Measurements from ENCODE around the gene TPRKB. TPM values are rescaled to one million over a fixed set of nuclear protein-coding genes. Genes with fewer than 3 reads are reported as not detected.
"Not testable (repeated sequence)": the region's sequence is repeated elsewhere in the genome, so short reads cannot be mapped to it uniquely, and the experiment has no call there.

The TPRKB gene
- 105 and 129 TPM in 2 replicates for total RNA-seq (2014; rRNA removed; shearing (Covaris generic))

DNA sequence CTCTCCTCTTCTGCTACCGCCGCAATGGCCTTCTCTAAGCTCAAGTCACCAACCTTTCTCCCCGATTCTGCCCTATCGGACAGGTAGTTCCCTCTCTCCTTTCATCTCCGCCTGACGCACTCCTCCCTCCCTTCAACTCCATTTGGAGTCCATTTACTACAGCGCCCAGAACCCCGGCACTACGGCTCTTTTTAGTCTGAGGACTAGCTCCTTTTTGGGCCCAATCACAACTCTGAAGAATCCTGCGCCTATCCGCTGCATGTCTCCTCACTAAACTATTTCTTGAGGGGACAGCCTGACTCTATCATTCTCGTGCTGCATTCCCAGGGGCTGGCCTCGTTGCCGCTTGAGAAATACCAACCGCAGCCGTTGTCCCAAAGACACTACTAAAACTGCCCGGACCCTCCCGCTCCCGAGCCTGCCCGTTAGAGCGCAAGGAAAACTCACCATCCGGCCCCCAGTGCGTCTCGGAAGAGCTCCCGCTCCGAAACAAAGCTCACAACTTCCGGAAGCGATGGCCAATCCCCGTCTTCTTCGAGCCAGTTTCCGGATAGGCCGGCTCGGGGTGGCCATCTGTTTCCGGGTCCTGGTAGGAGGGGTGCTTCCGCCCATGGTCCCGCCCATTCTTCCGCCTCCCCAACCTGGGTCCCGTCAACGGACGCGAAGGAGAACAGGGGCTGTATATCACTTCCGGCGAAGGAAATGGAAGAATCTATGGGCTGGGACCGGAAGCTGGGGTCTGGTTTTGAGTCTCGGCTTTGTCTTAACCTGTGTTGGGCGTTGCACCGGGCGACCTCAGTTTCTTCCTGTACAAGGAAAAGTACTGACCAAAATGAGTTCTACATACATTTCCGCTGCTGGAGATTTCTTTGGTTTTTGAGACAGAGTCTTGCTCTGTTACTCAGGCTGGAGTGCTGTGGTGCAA, at the start of gene TPRKB:
Gene TPRKB, minus strand, starts transcription at position 491 of the 925 bp plus-strand sequence. CDS start 2,776 bp downstream, outside the sequence.
- peak; percentile 97 for DNase-seq (ENCODE audit: low spot score)

- DNase-seq (ENCODE audit: low spot score) = not testable (repeated sequence)
These were observed 46.7 kb upstream of the TPRKB start, which contains the start of gene C2orf78 for GRCh38 chr2:73783883-73784282. Gene C2orf78 (plus strand): TSS chr2:73784183. CDS start chr2:73784310, 127 bp downstream.

- peak; percentile 48 for DNase-seq (ENCODE audit: low spot score)
These were observed 46.3 kb upstream of the TPRKB start for GRCh38 chr2:73783402-73783801.

GRCh38 chr2:73780237-73780582, 43.1 kb upstream of the TPRKB start:
- no peak for DNase-seq (ENCODE audit: low spot score)

DNA sequence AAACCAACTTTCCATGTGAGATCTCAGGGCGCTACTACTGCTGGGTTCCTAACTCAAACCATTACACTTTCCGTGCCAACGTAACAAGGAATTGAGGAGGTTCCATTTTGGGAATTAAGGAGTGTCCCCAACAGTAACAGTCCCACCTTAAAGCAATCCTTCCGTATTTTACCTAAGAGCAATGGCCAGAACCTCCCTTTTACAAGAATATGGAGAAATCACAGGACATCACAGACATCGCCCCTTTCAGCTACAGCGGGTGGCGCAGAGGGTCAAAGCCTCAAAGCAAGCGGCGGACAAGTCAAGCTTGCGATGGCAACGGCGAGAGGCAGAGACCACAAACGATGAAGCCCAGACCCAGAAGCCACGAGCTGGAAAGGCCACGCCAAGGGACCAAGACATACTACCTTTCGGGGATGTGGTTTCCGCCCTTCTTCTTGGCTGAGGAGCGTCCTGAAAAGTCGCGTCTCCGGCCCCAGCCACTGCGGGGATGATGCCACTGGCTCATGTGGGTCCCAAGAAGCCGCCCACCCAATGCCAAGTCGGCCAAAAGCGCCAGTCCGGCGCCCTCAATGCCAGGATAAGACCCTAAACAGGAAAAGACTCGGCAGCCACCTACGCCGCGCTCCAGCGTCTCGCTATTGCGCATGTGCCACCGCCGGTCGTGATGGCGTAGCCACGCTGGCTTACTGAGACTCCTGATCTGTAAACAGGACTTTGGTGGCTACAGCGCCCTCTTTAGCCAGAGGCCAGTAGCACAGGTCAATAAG, 42.5 kb upstream of the TPRKB start, which contains the start of gene DUSP11:
Gene DUSP11, minus strand, starts transcription at position 637 of the 770 bp plus-strand sequence. Its CDS starts 129 bp downstream, at position 508.
- peak; percentile 92 for DNase-seq (ENCODE audit: low spot score)

GRCh38 chr2:73778867-73779466, 41.8 kb upstream of the TPRKB start:
- not testable (repeated sequence) for DNase-seq (ENCODE audit: low spot score)

DNA sequence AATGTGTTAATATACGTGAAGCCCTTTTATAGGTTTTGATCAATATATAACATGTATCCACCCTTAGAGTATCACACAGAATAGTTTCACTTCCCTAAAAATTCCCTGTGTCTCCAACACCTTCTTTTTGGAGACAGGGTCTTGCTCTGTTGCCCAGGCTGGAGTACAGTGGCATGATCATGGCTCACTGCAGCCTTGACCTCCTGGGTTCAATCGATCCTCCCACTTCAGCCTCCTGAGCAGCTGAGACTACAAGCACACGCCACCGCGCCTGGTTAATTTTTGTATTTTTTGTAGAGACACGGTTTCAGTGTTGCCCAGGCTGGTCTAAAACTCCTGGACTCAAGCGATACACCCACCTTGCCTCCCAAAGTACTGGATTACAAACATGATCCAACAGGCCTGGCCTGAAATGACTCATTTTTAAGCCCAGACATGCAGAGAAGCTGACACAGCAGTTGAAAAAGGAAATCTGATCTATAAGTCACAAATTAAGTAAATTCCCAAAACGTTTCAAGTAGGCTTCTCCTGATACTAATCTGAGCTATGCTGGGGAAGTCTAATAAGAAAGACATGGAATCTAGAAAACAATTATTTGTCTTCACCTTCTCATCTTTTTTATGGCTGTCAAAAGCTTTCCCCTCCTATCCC, 39.8 kb upstream of the TPRKB start:
- no peak for DNase-seq (ENCODE audit: low spot score)

DNA sequence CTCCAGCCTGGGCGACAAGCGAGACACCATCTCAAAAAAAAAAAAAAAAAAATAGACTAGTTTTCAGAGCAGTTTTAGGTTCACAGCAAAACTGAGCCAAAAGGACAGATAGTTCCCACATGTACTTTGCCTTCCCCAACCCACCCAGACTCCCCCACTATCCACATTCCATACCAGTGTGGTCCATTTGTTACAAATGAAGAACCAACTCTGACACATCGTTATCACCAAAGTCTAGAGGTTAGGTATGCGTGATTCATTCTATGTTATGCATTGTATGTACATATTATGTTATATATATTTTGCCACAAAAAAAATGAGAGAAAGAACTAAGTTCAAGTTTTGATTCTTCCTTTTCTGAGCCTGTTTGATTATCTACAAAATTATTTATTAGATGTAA, 39.2 kb upstream of the TPRKB start:
- no peak for DNase-seq (ENCODE audit: low spot score)

- DNase-seq (ENCODE audit: low spot score) = no peak
These were observed 35.7 kb upstream of the TPRKB start for GRCh38 chr2:73772819-73773218.

DNA sequence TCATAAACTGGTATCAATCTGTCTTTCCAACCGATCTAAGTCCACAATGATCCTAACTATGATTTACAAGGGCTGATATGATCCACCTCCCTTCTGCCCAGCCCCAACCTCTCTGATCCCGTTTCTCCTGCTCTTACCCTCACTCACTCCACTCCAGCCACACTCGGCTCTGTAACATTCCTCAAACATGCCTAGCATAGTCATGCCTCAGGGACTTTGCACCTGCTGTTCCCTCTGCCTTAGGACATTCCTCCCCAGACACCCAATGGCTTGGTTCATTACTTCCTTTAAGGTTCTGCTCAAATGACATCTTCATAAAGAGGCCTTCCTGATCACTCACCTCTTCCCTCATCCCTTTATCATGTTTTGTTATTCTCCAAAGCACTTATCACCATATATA, 33.6 kb upstream of the TPRKB start:
- DNase-seq (ENCODE audit: low spot score) = no peak

GRCh38 chr2:73766994-73767393, 29.8 kb upstream of the TPRKB start:
- no peak for DNase-seq (ENCODE audit: low spot score)

- no peak for DNase-seq (ENCODE audit: low spot score)
These were observed 29.2 kb upstream of the TPRKB start for GRCh38 chr2:73766349-73766748.

- DNase-seq (ENCODE audit: low spot score) = no peak
These were observed 27.8 kb upstream of the TPRKB start for GRCh38 chr2:73764945-73765344.

DNA sequence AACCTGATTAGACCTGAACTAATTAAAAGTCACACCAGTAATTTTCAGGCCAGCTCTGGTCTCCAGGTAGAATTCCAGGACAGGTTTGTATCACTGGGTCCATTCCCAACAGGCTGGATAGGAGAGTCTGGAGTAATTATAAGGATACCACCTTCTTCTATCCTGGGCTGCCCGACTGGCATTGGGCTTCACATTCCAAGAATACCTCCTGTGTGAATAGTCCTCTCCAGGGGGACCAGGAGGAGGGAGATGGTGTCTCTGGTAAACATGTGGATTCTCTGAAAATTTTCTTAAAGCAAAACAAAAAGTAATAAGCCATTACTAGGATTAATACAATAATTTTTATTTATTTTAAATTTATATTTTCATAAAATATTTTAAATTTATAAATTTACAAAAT, 25.4 kb upstream of the TPRKB start:
- DNase-seq (ENCODE audit: low spot score) = peak; percentile 13

- no peak for DNase-seq (ENCODE audit: low spot score)
These were observed 22.8 kb upstream of the TPRKB start for GRCh38 chr2:73759904-73760303.

DNA sequence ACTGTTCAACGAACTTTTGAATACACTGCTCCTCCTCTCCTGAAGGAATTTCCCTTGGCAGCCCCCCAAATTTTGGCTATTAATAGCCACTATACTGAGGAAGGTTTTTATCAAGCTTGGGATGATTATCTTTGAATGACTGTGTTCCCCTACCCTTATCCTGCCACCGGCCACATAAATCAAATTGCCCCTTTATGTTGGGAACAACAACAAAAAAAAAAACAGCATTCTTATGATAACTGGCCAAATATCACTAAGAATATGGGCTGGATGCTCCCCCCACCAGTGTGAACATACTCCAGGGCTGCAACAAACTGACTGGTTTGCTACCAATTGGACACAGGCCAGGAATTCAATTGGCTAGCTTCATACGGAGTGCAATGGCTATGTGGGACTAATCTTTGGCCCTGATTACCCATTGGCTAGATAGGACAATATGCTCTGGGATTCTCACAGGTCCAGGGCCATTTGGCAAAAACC, 22.2 kb upstream of the TPRKB start:
- peak; percentile 53 for DNase-seq (ENCODE audit: low spot score)

DNA sequence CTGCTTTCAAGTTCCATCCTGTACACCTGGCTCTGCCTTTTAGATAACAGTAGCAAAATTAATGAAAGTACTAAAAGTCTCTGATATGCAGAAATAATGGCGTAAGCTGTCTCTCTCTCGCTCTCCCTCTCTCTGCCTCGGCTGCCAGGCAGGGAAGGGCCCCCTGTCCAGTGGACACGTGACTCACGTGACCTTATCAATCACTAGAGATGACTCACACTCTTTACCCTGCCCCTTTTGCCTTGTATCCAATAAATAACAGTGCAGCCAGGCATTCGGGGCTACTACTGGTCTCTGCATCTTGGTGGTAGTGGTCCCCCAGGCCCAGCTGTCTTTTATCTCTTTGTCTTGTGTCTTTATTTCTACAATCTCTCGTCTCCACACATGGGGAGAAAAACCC, 17.2 kb upstream of the TPRKB start:
- DNase-seq (ENCODE audit: low spot score) = not testable (repeated sequence)

GRCh38 chr2:73749314-73749713, 12.2 kb upstream of the TPRKB start:
- no peak for DNase-seq (ENCODE audit: low spot score)

- no peak for DNase-seq (ENCODE audit: low spot score)
These were observed 9.7 kb upstream of the TPRKB start for GRCh38 chr2:73746877-73747208.

DNA sequence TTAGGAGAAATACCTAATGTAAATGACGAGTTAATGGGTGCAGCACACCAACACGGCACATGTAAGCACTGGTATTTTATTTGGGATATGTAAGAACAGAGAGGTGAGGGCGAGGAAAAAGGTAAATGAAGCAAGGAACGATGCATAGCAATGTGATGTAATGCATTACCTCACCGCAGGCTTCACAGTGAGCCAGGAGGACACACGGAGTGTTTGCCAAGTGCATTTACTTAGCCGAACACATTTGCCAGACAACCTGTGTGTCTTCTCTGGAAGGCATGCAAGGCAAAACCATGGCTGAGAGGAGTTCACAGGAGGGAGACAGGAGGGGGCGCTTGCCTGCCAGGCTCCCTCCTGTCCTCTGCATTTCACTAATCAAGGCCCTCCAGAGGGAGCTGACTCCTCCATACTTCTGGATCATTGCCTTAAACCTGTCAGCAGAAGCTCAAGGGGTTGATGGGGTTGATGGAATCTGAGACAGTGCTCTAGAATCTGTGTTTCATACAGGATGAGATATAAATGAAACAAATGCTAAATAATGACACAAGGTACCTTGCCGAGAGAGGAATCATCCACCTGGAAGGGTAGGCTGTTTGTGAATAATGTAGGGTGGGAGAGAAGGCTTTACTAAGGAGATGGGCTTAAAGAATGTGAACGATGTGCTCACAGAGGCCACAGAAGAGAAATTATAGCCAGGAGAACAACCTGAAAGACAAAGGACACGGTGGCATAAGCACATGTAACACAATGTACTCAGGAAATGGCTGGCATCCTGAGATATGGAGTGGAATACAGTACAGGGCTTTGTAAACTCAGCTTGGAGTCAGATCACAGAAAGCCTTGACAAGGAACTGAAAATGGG, 9.1 kb upstream of the TPRKB start:
- no peak for DNase-seq (ENCODE audit: low spot score)

DNA sequence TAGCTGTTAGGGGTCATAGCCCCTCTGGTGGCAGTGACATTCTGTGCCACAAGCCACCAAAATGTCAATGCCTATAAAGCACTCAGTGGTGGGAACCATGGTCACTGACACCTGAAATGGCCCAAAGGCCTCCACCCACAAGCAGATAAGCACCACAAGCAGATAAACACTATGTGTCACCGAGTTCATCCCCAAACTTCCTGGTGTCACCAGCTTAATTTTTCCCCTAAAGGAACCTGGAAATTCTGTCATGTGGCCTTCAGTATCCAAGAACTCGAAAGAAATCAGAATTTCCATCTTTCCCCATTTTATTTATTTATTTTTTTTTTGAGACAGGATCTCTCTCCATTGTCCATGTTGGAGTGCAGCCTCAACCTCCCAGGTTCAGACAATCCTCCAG, 3.6 kb upstream of the TPRKB start:
- no peak for DNase-seq (ENCODE audit: low spot score)
